Right kidney (tissue), 1 donor: Measurements from ENCODE around the gene GAS2L3.

Experiments
- DNase-seq: peaks from one replicate; pipeline ENCODE4 v3.0.0-alpha.2; 2016

GAS2L3 gene

GRCh38 chr12:100661300-100661951, 87.9 kb downstream of the GAS2L3 start:
- DNase-seq: no peak

- no peak for DNase-seq
Measured at GRCh38 chr12:100666588-100666987, 93.1 kb downstream of the GAS2L3 start.

GRCh38 chr12:100668945-100669536, 95.6 kb downstream of the GAS2L3 start:
- DNase-seq: peak; percentile 31

- no peak for DNase-seq
Measured at GRCh38 chr12:100669922-100670321, 96.4 kb downstream of the GAS2L3 start.

GRCh38 chr12:100671396-100672074, 98.1 kb downstream of the GAS2L3 start:
- no peak for DNase-seq

GRCh38 chr12:100672075-100672592, 98.7 kb downstream of the GAS2L3 start:
- DNase-seq: no peak

GRCh38 chr12:100674036-100674888, 100.8 kb downstream of the GAS2L3 start:
- DNase-seq: no peak
